GM19395 (cell line): ENCODE measurements around the gene SYT6.

Experiments used
- ATAC-seq: cut with Tn5 transposase; IDR thresholded peaks from one replicate; pipeline ENCODE4 v1.9.1; 2021; ENCODE audit warnings: mild to moderate bottlenecking, moderate library complexity; ENCODE audit not compliant: unreplicated experiment

SYT6 gene

GRCh38 chr1:114155706-114156105, 2.0 kb upstream of the SYT6 start:
- ATAC-seq, result no peak

DNA sequence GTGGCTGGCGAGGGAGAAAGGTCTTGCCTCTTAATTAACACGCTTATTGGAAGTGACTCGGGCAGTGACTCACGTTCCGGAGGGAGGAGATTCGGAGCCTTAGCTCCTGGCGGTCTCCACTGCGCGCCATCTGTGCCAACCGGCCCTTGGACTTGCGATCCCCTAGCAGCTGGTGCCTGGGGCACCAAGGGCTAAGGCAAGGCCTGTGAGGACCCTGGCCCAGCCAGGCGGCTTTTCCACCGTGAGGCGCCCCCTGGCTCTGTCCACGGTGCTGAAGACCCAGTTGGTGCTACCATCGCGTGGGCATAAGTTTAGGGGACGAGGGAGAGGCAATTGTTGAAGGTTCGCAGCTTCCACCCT, 1.3 kb upstream of the SYT6 start:
- ATAC-seq, result no peak

DNA sequence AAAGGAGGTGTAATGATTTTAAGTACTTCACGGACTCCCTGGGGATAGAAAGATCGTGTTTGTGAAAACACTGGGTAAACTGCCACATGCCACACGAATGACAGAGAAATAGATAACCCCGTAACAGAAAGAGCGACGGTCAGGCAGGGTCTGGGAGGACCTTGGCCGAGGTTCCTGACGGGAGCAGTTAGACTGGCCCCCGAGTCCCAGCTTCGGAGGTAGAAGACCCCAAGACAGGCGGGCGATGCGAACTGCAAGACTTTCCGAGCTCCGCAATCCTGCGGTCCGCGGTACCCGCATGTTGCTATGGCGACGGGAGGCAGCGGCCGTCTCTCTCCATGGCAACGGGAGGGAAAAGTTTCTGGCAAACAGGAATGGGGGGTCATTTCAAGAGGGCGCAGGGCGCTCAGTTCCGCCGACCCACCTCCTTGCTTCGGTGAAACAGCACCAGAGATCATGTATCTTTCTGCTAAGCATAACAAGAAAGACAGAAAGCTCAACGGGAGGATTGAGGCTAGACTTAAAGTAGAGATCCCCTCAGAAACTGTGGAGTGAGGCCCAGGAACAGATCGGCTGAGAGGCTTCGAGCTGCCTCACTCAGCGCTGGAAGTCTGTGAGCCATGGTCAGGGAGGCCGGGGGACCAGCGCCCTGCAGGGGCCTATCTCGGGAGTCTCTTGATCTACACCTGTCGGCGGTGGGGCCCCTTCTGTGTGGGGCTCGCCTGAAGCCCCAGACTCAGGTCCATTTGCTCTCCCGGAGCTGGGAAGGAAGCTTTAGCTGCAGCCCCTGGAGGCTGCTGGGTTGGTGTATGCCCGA, 685 bp upstream of the SYT6 start:
- no peak for ATAC-seq

DNA sequence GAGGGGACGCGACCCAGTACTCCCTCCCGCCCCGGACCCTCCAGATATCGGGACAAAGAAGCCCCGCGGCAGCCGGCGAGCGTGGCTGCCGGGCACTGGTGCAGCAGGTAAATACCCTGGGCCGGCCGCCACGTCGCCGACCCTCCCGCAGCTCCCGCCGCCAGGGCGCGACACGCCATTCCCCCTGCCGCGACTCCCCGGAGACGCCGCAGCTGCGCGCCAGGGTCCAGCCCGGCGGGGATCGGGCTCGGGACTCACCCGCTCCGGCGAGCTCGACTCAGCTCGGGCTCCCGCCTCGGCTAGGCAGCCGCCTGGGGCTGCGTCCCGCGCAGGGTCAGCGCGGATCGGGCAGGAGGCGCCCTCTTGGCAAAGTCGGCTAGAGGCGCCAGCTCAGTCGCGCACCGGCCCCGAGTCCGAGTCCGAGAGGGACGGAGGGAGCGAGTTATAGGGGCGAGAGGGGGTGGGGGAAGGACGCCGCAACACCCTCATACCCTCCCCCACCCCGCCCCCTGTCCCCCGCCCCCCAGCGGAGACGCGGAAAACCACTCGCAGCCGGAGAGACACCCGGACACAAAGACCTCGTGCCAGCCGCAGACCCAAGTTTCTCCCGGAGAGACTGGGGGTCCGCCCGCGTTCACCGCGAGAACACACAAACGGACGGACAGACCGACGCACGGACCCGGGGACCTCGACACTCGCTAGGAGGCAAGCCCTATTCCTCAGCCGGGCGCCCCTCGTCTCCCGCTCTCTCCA, 985 bp downstream of the SYT6 start:
- no peak for ATAC-seq

GRCh38 chr1:114152089-114152507, 1.6 kb downstream of the SYT6 start:
- ATAC-seq, result no peak

GRCh38 chr1:114150016-114150415, 3.7 kb downstream of the SYT6 start:
- no peak for ATAC-seq

- no peak for ATAC-seq
Observed at GRCh38 chr1:114149211-114149610, 4.5 kb downstream of the SYT6 start.

DNA sequence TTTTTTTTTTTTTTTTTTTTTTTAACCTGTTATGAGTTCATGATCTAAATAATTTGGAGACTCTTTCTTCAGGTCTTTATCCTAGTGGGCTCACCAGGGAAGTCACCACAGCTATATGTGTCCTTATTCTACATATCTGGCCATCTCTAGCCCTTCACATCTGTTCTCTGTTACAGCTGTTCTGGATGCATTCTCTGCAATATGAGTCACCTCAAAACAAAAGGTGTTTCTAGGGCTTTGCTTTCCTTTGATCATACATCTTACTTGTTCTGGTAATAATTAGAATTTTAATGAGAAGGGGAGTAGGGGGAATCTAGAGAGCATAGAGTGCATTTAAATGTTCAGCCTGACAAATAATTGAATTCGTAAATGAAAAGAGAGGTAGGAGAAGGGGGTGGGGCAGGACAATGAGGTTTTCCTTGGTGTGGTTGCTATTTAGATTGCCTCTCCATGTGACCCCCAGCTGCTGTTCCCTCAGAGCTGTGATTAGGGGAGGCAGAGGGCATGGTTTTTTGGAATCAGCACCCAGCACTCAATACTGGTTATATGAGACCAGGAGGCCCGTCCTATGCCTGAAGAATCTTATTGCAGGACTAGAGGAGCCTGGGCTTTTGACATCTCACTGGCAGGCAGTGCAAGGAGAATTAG, 8.0 kb downstream of the SYT6 start:
- ATAC-seq, result no peak

DNA sequence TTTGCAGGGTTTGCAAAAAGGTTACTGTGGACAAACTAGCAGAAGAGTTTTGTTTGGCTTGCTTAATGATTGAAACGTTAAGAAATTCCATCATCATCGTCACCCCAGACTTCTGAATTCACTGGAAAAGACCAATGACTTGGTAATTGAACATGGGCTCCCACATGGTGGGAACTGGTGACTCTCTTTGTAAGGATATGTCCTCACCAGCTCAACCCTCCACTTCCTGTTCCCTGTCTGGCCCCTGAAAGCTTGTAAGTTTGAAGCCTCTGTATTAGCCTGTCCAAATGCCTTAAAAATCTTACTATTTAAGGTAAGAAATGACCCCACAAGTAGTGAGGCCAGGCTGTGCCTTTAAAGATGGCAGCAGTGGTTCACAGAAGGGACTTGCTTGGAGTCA, 9.7 kb downstream of the SYT6 start:
- ATAC-seq, result no peak

- ATAC-seq, result no peak
Observed at GRCh38 chr1:114139540-114139939, 14.1 kb downstream of the SYT6 start.

DNA sequence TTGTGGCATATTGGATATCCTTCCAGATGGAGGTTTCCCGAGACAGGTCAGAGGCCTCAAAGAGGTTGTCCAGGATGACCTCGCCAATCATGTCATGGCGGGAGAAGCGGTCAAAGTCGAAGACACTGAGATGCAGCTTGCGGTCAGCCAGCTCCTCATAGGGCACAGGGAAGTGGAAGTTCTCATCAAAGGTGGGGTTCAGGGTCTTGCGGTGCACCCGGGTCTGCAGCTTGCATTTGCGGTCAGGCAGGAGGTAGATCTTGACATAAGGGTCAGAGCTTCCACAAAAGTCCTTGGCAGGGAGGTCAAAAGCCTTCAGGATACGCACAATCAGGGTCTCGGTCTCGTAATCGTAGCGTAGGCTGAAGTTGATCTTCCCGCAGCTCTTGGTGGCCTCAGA, 16.2 kb downstream of the SYT6 start:
- ATAC-seq, result no peak

- ATAC-seq, result no peak
Observed at GRCh38 chr1:114135786-114136185, 17.9 kb downstream of the SYT6 start.

- ATAC-seq, result no peak
Observed at GRCh38 chr1:114134518-114134917, 19.2 kb downstream of the SYT6 start.

- ATAC-seq, result no peak
Observed at GRCh38 chr1:114133129-114133528, 20.5 kb downstream of the SYT6 start.

- no peak for ATAC-seq
Observed at GRCh38 chr1:114131526-114132220, 22.0 kb downstream of the SYT6 start.

- no peak for ATAC-seq
Observed at GRCh38 chr1:114130846-114131525, 22.7 kb downstream of the SYT6 start.

DNA sequence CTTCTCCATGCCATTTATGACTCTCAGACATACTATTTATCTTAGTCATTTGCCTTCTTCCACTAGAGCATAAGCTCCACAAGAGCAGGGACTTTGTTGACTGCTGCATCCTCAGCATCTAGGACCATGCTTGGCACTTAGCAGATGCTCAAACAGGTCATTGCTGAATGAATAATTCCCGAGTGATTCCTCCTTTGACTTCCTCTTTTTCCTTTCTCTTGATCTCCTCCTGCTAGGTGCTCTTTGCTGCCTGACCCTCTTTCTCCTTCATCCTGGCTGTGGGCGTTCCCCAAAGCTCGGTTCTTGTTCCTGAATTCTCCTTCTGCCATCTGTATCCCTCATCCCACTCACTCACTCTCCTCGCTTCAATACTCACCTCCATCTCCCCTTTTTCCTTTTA, 23.5 kb downstream of the SYT6 start:
- no peak for ATAC-seq

DNA sequence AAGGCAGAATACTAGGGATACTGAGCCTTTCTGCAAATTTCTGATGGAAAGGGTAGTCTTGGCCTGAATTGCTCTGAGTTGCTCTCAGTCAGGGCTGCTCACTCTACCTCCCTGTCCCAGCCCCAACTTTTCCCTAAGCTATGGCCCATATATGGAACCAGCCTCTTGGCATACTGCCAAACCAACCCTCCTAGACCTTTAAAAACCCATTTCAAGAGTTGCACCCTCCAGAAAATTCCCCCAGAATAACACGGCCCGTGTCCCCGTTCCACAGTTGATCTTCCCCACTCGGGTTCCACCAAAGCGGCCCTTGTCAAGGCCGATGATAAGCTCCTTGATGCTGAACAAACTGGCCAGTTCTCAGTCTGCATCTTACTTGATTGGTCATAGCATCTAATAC, 25.4 kb downstream of the SYT6 start:
- ATAC-seq, result no peak

- no peak for ATAC-seq
Observed at GRCh38 chr1:114126261-114127095, 27.2 kb downstream of the SYT6 start.

- no peak for ATAC-seq
Observed at GRCh38 chr1:114124644-114125043, 29.0 kb downstream of the SYT6 start.
